Esophagus (tissue), 2 donors: ENCODE results near the gene FRAS1. TPM values are rescaled to one million over a fixed set of nuclear protein-coding genes. Genes with fewer than 3 reads are reported as not detected.
"Not testable (repeated sequence)": the region's sequence is repeated elsewhere in the genome, so short reads cannot be mapped to it uniquely, and the experiment has no call there.

ENCODE experiments used
- H3K27ac ChIP-seq, 2 donors: one replicate each; pipeline ENCODE4 v1.5.1; 2013; ENCODE audit warnings: low read depth in 2 of 2, mild to moderate bottlenecking in 2 of 2, inconsistent platforms in 1 of 2, low read length in 1 of 2, moderate library complexity in 1 of 2
- H3K27me3 ChIP-seq, 2 donors: one replicate each; pipeline ENCODE4 v1.6.1; 2013; ENCODE audit warnings: low read length in 2 of 2, control low read depth in 1 of 2, mild to moderate bottlenecking in 1 of 2; ENCODE audit not compliant: insufficient read depth in 2 of 2, control insufficient read depth in 1 of 2
- H3K36me3 ChIP-seq, 2 donors: one replicate each; pipeline ENCODE4 v1.6.1; 2013; ENCODE audit warnings: low read length in 1 of 2; ENCODE audit not compliant: control insufficient read depth in 2 of 2, insufficient read depth in 2 of 2
- H3K4me1 ChIP-seq, 2 donors: one replicate each; pipeline ENCODE4 v1.6.1; 2013; ENCODE audit warnings: low read length in 1 of 2; ENCODE audit not compliant: control insufficient read depth in 2 of 2, insufficient read depth in 2 of 2
- H3K4me3 ChIP-seq, 2 donors: one replicate each; pipeline ENCODE4 v1.5.1; 2013; ENCODE audit warnings: low read length in 2 of 2, mild to moderate bottlenecking in 2 of 2, low read depth in 1 of 2, moderate library complexity in 1 of 2
- H3K9me3 ChIP-seq, 2 donors: one replicate each; pipeline ENCODE4 v1.6.1; 2013; ENCODE audit warnings: mild to moderate bottlenecking in 2 of 2, low read depth in 1 of 2, low read length in 1 of 2, moderate library complexity in 1 of 2; ENCODE audit not compliant: control insufficient read depth in 2 of 2, insufficient read depth in 1 of 2
- WGBS, 2 donors: extraction: QIAGEN DNeasy Blood & Tissue Kit; methylation state at CpG; one replicate each; pipeline ENCODE4 v1.1.7; 2013; 5-methylcytosine and 5-hydroxymethylcytosine counted together
- polyA plus RNA-seq, 2 donors: library from polyadenylated mRNA; stranded (reverse); fragments of 200-250 nt; gene quantifications; one replicate each; pipeline ENCODE4 v1.2.3, GENCODE V29; 2013
- donor health status: healthy with polysubstance abuse.
- donor health status: Bipolar disorder and iron deficiency.

The FRAS1 gene
- polyA plus RNA-seq, 2 donors, result 0.60 to 1.6 TPM

DNA sequence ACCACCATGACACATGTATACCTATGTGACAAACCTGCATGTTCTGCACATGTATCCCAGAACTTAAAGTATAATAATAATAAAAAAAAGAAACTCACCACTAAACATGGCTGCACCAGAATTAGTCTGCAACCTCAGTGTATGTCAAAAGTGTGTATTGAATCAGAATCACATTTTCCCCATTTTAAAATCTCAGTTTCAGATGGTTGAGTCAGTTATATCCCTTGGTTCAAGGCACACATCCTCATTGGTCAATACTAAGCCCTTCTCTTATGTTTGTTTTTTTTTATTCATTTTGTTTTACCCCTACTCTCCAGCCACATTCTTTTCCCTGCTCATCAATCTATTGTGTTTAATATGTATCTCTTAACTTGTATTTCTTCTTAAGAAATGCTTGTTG lies 436.6 kb downstream of the FRAS1 start:
- H3K4me1 ChIP-seq, result no peaks in the 10 kb centered on the region
- no peaks in the 10 kb centered on the region for H3K36me3 ChIP-seq
- H3K27ac ChIP-seq, result no peak overlapping the region
- H3K27me3 ChIP-seq, result no peaks in the 10 kb centered on the region
- H3K9me3 ChIP-seq, result no peaks in the 10 kb centered on the region
- no peak overlapping the region for H3K4me3 ChIP-seq

DNA sequence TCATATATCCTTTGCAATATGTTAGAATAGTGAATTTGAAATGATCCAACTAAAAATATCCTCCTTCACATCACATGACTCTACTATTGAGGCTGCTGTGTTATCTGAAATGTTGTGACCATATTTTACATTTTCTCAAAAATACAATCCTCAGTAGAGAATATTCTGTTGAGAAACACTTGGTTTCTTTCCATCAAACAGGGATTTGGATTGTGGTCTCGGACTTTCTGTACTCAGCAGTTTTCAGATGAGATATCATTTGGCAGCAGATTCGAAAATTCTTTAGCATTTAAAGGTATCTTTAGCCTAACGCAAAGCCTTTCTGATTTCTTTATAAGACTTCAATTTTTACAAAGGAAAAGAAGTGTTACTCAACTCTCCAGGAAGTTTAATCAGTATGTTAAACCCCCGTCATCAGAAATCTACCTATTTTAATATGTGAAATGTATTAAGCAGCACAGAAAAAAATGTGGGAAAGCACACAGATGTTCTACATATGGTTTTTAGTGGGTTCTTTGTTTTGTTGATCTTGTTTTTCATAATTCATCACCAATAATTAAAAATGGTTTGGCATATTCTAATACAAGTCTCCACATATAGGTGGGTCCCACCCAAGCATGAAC lies 439.0 kb downstream of the FRAS1 start:
- no peak overlapping the region for H3K4me3 ChIP-seq
- 71 to 80% methylated on average over 4 of the region's 4 CpGs for WGBS, 2 donors
- no peaks in the 10 kb centered on the region for H3K27me3 ChIP-seq

DNA sequence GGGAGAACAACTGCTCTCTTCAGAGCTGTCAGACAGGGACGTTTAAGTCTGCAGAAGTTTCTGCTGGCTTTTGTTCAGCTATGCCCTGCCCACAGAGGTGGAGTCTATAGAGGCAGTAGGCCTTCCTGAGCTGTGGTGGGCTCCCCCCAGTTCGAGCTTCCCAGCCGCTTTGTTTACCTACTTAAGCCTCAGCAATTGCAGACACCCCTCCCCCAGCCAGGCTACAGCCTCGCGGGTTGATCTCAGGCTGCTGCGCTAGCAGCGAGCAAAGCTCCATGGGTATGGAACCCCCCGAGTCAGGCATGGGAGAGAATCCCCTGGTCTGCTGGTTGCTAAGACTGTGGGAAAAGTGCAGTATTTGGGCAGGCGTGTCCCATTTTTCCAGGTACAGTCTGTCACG lies 449.1 kb downstream of the FRAS1 start:
- H3K9me3 ChIP-seq, H3K27ac ChIP-seq, H3K4me3 ChIP-seq, H3K27me3 ChIP-seq, H3K4me1 ChIP-seq, H3K36me3 ChIP-seq: not testable (repeated sequence)
- WGBS, 2 donors, result 74 to 75% methylated on average over 10 of the region's 10 CpGs

More for the DNA sequence above, 439.0 kb downstream of the FRAS1 start:
- Histone ChIP-seq H3K36me3 (no peaks in the 10 kb centered on the region), H3K9me3 (no peaks in the 10 kb centered on the region), H3K4me1 (no peaks in the 10 kb centered on the region), H3K27ac (no peak overlapping the region)

DNA sequence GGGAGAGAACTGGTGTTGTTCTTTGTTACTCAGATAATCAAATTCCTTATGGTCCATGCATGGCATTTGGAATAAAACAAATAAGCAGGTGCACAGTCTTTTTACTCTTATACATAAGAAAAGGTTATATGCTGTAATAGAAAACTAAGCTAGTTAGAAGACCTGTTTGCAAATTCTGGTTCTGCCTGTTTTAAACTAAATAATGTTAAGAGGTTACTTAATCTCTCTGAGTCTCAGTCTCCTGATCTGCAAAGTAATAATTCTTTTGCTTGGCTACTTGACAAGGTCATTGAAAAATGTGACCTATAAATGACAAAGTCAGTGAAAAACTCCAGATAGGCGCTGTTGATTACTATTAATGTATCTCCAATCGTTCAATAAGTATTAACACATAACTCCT lies 451.9 kb downstream of the FRAS1 start:
- Histone ChIP-seq H3K4me1 (peaks cover 0 to 4% of the 10 kb centered on the region in 2 donors), H3K4me3 (no peak overlapping the region), H3K27ac (no peak overlapping the region), H3K27me3 (no peaks in the 10 kb centered on the region), H3K36me3 (no peaks in the 10 kb centered on the region), H3K9me3 (no peaks in the 10 kb centered on the region)
- WGBS, 2 donors, result 59 to 74% methylated on average over 2 of the region's 2 CpGs

DNA sequence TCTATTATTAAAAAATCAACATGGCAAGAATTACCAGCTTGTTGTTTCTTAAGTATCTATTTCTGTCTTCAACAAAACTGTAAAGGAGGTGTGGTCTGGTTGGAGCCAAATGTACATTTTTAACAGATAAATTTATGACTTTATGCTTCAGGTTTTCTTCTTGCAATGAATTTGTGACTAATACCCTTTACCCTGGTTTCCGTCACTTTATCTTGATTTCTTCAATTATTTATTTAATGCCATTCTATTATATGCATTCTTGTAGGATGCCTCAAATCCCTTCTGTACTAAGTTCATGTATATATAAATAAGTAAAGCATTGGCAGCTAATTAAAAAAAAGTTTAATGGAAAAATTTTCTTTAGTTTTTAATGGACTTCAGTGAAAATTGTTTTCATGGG lies 453.0 kb downstream of the FRAS1 start:
- WGBS, 2 donors, result 70 to 88% methylated on average over 1 of the region's 1 CpG
- Histone ChIP-seq H3K4me3 (no peak overlapping the region), H3K27me3 (no peaks in the 10 kb centered on the region), H3K27ac (no peak overlapping the region), H3K36me3 (no peaks in the 10 kb centered on the region), H3K9me3 (no peaks in the 10 kb centered on the region), H3K4me1 (peaks cover 0 to 4% of the 10 kb centered on the region in 2 donors)

DNA sequence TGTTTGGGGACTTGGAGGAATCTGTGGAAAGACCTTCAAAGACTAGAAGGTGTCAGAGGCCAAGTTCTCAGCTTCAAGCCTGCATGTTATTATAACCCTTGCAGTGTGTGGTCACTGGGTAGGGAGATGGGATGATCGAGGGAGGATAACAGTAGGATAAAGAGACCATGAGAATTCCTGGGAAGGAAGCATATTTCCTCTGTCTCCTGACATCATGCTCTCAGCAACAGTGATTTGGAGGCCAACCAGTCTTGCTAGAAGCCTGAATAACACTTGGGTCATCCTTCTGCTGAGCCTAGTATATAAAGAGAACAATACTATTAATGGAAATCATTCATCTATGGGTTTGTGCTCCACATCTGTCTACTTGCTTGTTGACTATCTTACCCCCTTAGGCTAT lies 453.6 kb downstream of the FRAS1 start:
- H3K4me1 ChIP-seq, result peaks cover 0 to 4% of the 10 kb centered on the region in 2 donors

DNA sequence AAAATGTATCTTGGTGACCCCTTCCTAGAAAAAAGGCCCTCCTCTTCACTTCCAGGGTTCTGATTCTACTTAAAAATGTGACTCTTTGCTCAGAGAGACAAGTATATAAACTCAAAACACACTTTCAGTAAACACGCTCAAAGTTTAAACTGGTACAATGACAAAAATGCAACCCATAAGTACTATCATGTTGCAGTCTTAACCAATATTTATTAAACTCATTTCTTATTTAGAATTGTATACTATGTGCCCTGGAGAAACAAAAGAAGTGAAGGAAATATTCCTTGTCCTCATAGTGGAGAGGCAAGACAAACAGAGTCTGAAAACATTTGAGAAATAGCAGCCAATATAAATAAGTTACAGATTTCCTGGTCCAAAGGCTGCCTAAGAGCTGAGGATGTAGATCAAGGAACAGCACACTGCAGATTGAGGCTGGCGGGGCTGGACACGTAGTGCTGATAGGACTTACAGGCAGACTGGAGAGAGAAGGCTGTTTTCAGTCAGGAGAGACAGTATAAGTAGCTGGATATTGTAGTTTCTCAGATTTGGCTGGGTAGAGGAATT lies 455.3 kb downstream of the FRAS1 start:
- no peaks in the 10 kb centered on the region for H3K27me3 ChIP-seq
- no peak overlapping the region for H3K4me3 ChIP-seq
- peaks cover 0 to 4% of the 10 kb centered on the region in 2 donors for H3K4me1 ChIP-seq
- H3K36me3 ChIP-seq, result no peaks in the 10 kb centered on the region
- H3K9me3 ChIP-seq, result no peaks in the 10 kb centered on the region
- 74 to 80% methylated on average over 3 of the region's 3 CpGs for WGBS, 2 donors
- H3K27ac ChIP-seq, result no peak overlapping the region

More for the DNA sequence above, 453.6 kb downstream of the FRAS1 start:
- H3K4me3 ChIP-seq, result no peak overlapping the region
- 37 to 71% methylated on average over 1 of the region's 1 CpG for WGBS, 2 donors
- no peaks in the 10 kb centered on the region for H3K36me3 ChIP-seq
- H3K27ac ChIP-seq, result no peak overlapping the region
- H3K9me3 ChIP-seq, result no peaks in the 10 kb centered on the region
- no peaks in the 10 kb centered on the region for H3K27me3 ChIP-seq

DNA sequence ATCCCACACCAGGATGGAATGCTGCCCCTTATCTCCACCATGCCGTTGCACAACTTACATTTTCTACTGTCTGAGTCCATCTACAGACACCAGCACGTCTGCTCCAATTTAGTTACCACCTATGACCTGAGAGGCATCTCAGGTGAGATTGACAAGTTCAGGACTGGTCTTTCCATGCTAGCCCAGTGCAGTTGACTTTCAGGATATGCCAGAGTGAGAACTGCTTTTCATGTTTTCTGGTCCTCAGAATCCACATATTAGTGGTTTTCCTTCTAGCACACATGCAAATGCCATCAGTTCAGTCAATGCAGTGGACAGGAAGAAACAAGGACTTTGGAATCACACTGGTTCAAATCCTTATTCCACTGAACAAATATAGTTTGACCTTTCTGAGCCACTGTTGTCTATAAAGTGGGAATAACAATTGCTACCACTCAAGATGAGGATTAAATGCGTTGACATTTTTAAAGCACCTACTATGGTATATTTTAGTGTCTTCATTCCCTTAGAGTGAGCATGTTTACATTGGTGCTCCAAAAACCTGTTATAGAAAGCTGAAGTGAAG lies 456.4 kb downstream of the FRAS1 start:
- no peak overlapping the region for H3K27ac ChIP-seq
- no peaks in the 10 kb centered on the region for H3K36me3 ChIP-seq
- no peaks in the 10 kb centered on the region for H3K9me3 ChIP-seq
- H3K4me1 ChIP-seq, result peaks cover 0 to 4% of the 10 kb centered on the region in 2 donors
- 85 to 87% methylated on average over 3 of the region's 3 CpGs for WGBS, 2 donors
- H3K27me3 ChIP-seq, result no peaks in the 10 kb centered on the region
- no peak overlapping the region for H3K4me3 ChIP-seq

DNA sequence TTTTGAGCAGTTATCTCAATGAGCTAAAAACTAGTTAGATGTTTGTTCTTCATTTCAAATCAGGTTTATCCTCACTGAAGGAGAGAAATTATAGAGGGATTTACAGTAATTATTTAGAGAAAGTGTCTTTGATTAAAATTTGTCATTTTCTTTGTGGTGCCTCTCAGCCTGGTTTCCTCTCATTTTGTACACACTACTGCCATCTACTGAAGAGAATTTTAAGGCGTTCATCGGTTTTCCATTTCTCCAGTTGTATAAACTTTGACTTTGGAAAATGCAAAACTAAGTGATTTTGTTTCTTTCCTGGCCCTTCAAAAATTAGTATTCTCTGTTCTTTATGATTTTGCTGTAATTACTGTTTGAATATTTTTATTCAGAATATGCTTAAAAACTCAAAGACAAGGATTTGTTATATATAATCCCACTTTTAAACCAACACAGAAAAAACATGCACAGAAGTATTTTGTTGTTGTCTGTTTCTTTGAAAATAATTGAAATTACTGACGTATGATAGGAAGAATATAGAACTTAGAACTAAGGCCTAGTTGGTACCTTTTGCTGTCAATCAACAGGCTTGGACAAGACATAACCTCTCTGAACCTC lies 460.0 kb downstream of the FRAS1 start:
- Histone ChIP-seq H3K9me3 (no peaks in the 10 kb centered on the region), H3K36me3 (no peaks in the 10 kb centered on the region), H3K27ac (no peak overlapping the region), H3K4me1 (no peaks in the 10 kb centered on the region), H3K27me3 (no peaks in the 10 kb centered on the region), H3K4me3 (no peak overlapping the region)
- WGBS, 2 donors, result 19 to 20% methylated on average over 3 of the region's 3 CpGs
